Esophagus muscularis mucosa (tissue), 4 donors: ENCODE data around the gene S100A4. TPM values are rescaled to one million over a fixed set of nuclear protein-coding genes. Genes with fewer than 3 reads are reported as not detected.
A peak's percentile ranks its signal among the peaks of the same experiment; 100 is the strongest.
"Not testable (repeated sequence)": the region's sequence is repeated elsewhere in the genome, so short reads cannot be mapped to it uniquely, and the experiment has no call there.

Experiments
- DNase-seq: peaks from one replicate; pipeline ENCODE4 v3.0.0-alpha.2; 2017; ENCODE audit errors: extremely low spot score
- H3K27ac ChIP-seq, 4 donors: fragments of 200-600 bp; sonication (generic); replicated peaks in 1 of 4; 1 replicate in 3 of 4; 2 replicates in 1 of 4; pipeline ENCODE4 v1.5.1; 2016 to 2019; ENCODE audit warnings: mild to moderate bottlenecking in 1 of 4
- H3K27me3 ChIP-seq, 4 donors: fragments of 200-600 bp; sonication (generic); one replicate each; pipeline versions ENCODE4 v1.5.1 to v1.6.0; 2016 to 2019
- H3K36me3 ChIP-seq, 4 donors: fragments of 200-600 bp; sonication (generic); one replicate each; pipeline ENCODE4 v1.5.1; 2016 to 2019
- H3K4me1 ChIP-seq, 4 donors: fragments of 200-600 bp; sonication (generic); one replicate each; pipeline ENCODE4 v1.5.1; 2016 to 2019
- H3K4me3 ChIP-seq, 4 donors: fragments of 200-600 bp; sonication (generic); 1 replicate in 2 of 4; 2 replicates in 2 of 4; pipeline ENCODE4 v1.5.1; 2016 to 2019; ENCODE audit warnings: mild to moderate bottlenecking in 4 of 4, moderate library complexity in 1 of 4
- H3K9me3 ChIP-seq, 4 donors: fragments of 200-600 bp; sonication (generic); 1 replicate in 3 of 4; 2 replicates in 1 of 4; pipeline ENCODE4 v1.5.1; 2016 to 2019
- EP300 ChIP-seq: sonication (generic); formaldehyde crosslinking; IDR thresholded peaks from one replicate; pipeline ENCODE4 v1.6.1; 2017; ENCODE audit warnings: antibody characterized with exemption
- POLR2A ChIP-seq: fragments of 450-650 bp; IDR thresholded peaks from one replicate; pipeline ENCODE4 v1.6.1; 2017; ENCODE audit warnings: antibody characterized with exemption, moderate library complexity, mild to moderate bottlenecking, low read depth
- POLR2AphosphoS5 ChIP-seq, 2 donors: sonication (generic); formaldehyde crosslinking; IDR thresholded peaks; one replicate each; pipeline ENCODE4 v1.6.1; 2017; ENCODE audit warnings: antibody characterized with exemption in 2 of 2
- WGBS: methylation state at CpG from one replicate; pipeline ENCODE4 v1.1.5; 2018; 5-methylcytosine and 5-hydroxymethylcytosine counted together
- intact Hi-C: fragments of 100-400 bp; cut with DNase I; formaldehyde crosslinking; loops from one replicate; pipeline ENCODE4 v1.15.1; 2023
- total RNA-seq, 4 donors: library from RNA; depleted of rRNA; stranded (reverse); fragments of >200 nt; gene quantifications; one replicate each; pipeline versions ENCODE4 v1.1.0 to v1.2.1, GENCODE V29; 2016
- TF ChIP-seq, protein P1 (sequence below), 3 experiments: fragments of 200-600 bp in 2 of 3; fragments of 450-650 bp in 1 of 3; sonication (generic) in 2 of 3; IDR thresholded peaks; one replicate each; pipeline ENCODE4 v1.5.1; 2017 to 2019; ENCODE audit warnings: antibody characterized with exemption in 3 of 3, mild to moderate bottlenecking in 2 of 3, moderate library complexity in 1 of 3

S100A4 gene
- total RNA-seq, 4 donors from 2014 or later, result 154 to 362 (median 273) TPM

DNA sequence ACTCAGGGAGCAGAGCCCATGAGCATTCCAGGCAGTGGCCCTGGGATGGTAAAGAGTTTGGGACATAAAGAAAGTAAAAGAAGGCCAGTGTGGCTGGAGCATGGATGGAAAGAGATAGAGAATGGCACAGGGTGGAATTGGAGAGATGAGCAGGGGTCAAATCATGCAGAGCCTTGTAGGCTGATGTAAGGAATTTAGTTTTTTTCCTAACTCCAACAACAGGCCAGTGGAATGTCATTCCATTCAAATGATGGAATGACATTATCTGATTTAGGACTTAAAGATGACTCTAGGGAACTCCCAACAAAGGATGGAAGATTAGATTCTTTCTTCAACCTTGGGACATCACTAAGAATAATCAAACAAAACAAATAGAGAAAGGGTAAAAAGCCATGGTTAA lies 32.9 kb upstream of the S100A4 start:
- DNase-seq, result no peak
- intact Hi-C loops, result loop anchor here (10.0 kb wide), 1 partner anchor 76 kb away; the partner anchor contains the start of gene SNAPIN
- TF ChIP-seq POLR2A (no peak), POLR2AphosphoS5 (IDR thresholded peaks at IDR 0.05) (no peak), EP300 (no peak)
- TF ChIP-seq, protein P1, sequence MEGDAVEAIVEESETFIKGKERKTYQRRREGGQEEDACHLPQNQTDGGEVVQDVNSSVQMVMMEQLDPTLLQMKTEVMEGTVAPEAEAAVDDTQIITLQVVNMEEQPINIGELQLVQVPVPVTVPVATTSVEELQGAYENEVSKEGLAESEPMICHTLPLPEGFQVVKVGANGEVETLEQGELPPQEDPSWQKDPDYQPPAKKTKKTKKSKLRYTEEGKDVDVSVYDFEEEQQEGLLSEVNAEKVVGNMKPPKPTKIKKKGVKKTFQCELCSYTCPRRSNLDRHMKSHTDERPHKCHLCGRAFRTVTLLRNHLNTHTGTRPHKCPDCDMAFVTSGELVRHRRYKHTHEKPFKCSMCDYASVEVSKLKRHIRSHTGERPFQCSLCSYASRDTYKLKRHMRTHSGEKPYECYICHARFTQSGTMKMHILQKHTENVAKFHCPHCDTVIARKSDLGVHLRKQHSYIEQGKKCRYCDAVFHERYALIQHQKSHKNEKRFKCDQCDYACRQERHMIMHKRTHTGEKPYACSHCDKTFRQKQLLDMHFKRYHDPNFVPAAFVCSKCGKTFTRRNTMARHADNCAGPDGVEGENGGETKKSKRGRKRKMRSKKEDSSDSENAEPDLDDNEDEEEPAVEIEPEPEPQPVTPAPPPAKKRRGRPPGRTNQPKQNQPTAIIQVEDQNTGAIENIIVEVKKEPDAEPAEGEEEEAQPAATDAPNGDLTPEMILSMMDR (IDR thresholded peaks at IDR 0.05), result no peak

DNA sequence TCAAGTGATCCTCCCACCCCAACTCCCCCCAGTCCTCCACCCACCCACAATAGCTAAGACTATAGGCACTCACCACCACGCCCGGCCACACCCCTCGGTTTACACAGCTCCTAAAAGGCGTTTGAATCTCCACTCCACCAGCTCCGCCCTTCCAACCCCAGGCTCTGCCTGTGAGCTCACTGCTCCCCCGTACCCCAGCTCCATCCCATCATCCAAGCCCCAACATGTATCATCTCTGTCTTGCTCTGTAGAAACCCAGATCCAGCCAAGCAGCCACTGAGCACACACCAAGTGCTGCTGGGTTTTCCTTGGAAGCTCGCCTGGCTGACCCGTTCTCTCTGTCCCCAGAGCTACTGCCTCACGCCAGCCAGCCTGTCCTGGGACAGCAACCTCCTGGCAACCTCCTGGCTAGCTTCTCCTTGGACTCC lies 32.0 kb upstream of the S100A4 start:
- WGBS, result 68% methylated on average over 9 of the region's 9 CpGs
- TF ChIP-seq, protein P1 (IDR thresholded peaks at IDR 0.05), result no peak
- no peak for TF ChIP-seq EP300
- no peak for TF ChIP-seq POLR2A
- TF ChIP-seq POLR2AphosphoS5 (IDR thresholded peaks at IDR 0.05), result no peak
- intact Hi-C loops, result loop anchor here (10.0 kb wide), 1 partner anchor 77 kb away; the partner anchor contains the start of gene SNAPIN
- Histone ChIP-seq H3K4me3 (no peak overlapping the region), H3K4me1 (peaks cover 4 to 7% (median 5%) of the 10 kb centered on the region in 4 donors), H3K9me3 (no peaks in the 10 kb centered on the region), H3K27ac (no peak overlapping the region), H3K36me3 (no peaks in the 10 kb centered on the region), H3K27me3 (no peaks in the 10 kb centered on the region)
- DNase-seq, result no peak

More for the DNA sequence above, 32.9 kb upstream of the S100A4 start:
- Histone ChIP-seq H3K36me3 (no peaks in the 10 kb centered on the region), H3K4me1 (no peaks in the 10 kb centered on the region), H3K9me3 (no peaks in the 10 kb centered on the region), H3K27ac (no peak overlapping the region), H3K4me3 (no peak overlapping the region), H3K27me3 (no peaks in the 10 kb centered on the region)

DNA sequence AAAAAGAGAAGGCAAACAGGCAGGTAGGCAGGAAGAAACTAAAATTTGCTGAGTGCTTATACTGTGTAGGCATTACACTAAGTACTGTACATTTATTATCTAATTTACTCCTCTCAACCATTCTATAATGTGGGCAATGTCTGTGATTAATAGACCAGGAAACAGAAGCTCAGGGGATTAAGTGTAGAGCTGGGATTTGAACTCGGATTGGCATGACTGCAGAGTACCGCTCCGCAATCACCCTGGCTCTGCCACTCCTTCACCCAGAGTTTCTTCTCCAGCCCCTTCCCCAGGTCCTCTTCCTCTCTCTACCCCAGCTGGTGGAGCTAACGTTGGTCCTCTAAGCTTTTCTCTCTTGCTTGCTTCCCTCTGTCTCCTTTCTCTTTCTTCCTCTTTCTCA lies 31.5 kb upstream of the S100A4 start:
- 79% methylated on average over 4 of the region's 4 CpGs for WGBS
- Histone ChIP-seq H3K27me3 (no peaks in the 10 kb centered on the region), H3K4me1 (peaks cover 8 to 11% (median 9%) of the 10 kb centered on the region in 4 donors), H3K9me3 (no peaks in the 10 kb centered on the region), H3K36me3 (no peaks in the 10 kb centered on the region), H3K27ac (no peak overlapping the region), H3K4me3 (no peak overlapping the region)
- intact Hi-C loops, result loop anchor here (10.0 kb wide), 1 partner anchor 78 kb away; the partner anchor contains the start of gene SNAPIN
- TF ChIP-seq POLR2AphosphoS5 (IDR thresholded peaks at IDR 0.05) (no peak), POLR2A (no peak), EP300 (no peak)
- TF ChIP-seq, protein P1 (IDR thresholded peaks at IDR 0.05), result no peak
- DNase-seq, result no peak

DNA sequence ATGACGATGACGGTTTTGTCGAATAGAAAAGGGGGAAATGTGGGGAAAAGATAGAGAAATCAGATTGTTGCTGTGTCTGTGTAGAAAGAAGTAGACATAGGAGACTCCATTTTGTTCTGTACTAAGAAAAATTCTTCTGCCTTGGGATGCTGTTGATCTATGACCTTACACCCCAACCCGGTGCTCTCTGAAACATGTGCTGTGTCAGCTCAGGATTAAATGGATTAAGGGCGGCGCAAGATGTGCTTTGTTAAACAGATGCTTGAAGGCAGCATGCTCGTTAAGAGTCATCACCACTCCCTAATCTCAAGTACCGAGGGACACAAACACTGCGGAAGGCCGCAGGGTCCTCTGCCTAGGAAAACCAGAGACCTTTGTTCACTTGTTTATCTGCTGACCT lies 29.9 kb upstream of the S100A4 start:
- not testable (repeated sequence) for H3K36me3 ChIP-seq, H3K27ac ChIP-seq, H3K27me3 ChIP-seq, H3K9me3 ChIP-seq, H3K4me3 ChIP-seq, DNase-seq
- 92% methylated on average over 10 of the region's 10 CpGs for WGBS
- intact Hi-C loops, result loop anchor here (10.0 kb wide), 1 partner anchor 79 kb away; the partner anchor contains the start of gene SNAPIN
- H3K4me1 ChIP-seq, result peaks cover 8 to 12% (median 10%) of the 10 kb centered on the region in 4 donors

DNA sequence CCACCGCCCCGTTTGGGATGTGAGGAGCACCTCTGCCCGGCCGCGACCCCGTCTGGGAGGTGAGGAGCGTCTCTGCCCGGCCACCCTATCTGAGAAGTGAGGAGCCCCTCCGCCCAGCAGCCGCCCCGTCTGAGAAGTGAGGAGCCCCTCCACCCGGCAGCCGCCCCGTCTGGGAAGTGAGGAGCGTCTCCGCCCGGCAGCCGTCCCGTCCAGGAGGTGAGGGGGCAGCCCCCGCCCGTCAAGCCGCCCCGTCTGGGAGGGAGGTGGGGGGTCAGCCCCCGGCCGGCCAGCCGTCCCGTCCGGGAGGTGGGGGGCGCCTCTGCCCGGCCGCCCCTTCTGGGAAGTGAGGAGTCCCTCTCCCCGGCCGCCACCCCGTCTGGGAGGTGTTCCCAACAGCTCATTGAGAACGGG lies 29.5 kb upstream of the S100A4 start:
- H3K4me3 ChIP-seq, H3K36me3 ChIP-seq, DNase-seq, H3K27me3 ChIP-seq, H3K27ac ChIP-seq, H3K9me3 ChIP-seq: not testable (repeated sequence)
- peaks cover 8 to 12% (median 10%) of the 10 kb centered on the region in 4 donors for H3K4me1 ChIP-seq
- WGBS, result 94% methylated on average over 27 of the region's 35 CpGs
- intact Hi-C loops, result loop anchor here (10.0 kb wide), 1 partner anchor 80 kb away; the partner anchor contains the start of gene SNAPIN

DNA sequence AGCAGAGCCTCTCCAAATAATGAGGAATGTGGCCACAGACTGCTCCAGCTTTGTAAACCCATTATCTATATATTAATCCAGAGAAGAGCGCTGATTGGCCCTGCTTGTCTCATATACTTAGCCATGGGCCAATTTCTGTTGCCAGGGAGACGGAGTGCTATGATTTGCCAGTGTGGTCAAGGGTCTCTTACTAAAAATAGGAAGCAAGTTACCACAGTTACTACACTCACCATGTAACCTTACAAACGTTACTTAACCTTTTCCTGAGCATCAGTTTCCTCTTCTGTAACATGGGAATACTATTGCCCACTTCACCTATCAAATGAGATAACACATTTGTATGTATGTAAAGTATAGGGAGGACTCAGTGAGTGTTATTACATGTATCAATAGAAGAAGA lies 27.7 kb upstream of the S100A4 start:
- no peak for TF ChIP-seq EP300
- no peak for TF ChIP-seq POLR2A
- TF ChIP-seq, protein P1 (IDR thresholded peaks at IDR 0.05), result no peak
- TF ChIP-seq POLR2AphosphoS5 (IDR thresholded peaks at IDR 0.05), result no peak
- DNase-seq, result no peak
- Histone ChIP-seq H3K27me3 (no peaks in the 10 kb centered on the region), H3K9me3 (no peaks in the 10 kb centered on the region), H3K27ac (peak overlapping the region; percentile 45 to 63 (median 62)), H3K4me3 (no peak overlapping the region), H3K4me1 (peaks cover 14 to 21% (median 17%) of the 10 kb centered on the region in 4 donors), H3K36me3 (no peaks in the 10 kb centered on the region)
- intact Hi-C loops, result loop anchor here (5.0 to 10.0 kb wide), 3 partner anchors 44 to 174 kb away; partner anchors contain the start of genes S100A14 and SNAPIN
- WGBS, result 61% methylated on average over 3 of the region's 3 CpGs
